DMS153 treated with DMSO at 0.1 percent for 48 hours (cell line): ENCODE data around the gene IFI16.
A peak's percentile ranks its signal among the peaks of the same experiment; 100 is the strongest.

Experiments
- DNase-seq: peaks from one replicate; lab custom pipeline; 2025; ENCODE audit not compliant: unreplicated experiment; lab: John Stamatoyannopoulos, UW

Gene IFI16

DNA sequence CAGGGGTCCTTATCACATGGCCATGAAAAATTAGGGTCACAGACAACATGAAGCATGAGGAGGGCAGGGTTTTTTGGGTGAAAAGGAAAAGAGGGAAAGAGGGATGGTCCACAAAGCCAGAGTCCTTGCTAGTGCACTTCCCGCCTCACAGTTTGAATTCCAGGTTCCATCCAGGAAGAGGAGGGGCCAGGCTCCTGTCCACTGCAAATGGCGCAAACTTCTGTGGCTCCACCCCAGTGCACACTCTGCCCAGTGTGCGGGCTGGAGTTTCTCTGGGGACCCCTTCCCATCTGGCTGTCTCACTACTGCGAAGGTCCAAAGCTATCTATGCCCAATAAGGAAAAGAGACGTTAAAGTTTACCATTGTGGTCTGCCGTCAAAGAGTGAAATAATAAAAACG, 49.0 kb downstream of the IFI16 start:
- no peak for DNase-seq

DNA sequence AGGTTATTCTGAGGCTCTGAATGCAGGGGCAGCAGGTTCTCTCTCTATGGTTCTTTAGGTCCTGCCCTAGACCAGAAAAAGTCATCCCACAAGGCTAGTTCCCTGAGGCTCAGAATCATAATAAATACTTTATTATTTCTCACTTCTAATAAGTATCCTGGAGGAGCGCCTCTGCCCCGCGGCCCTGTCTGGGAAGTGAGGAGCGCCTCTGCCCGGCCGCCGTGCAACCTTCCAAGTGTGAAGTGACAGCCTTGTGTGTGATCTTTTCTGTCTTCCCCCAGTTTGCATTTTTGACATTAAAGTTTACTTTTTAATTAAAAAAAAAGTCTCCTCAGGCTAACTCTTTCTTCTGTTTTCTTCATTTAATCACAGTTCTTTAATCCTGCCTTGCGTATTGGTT, 55.4 kb downstream of the IFI16 start:
- no peak for DNase-seq

DNA sequence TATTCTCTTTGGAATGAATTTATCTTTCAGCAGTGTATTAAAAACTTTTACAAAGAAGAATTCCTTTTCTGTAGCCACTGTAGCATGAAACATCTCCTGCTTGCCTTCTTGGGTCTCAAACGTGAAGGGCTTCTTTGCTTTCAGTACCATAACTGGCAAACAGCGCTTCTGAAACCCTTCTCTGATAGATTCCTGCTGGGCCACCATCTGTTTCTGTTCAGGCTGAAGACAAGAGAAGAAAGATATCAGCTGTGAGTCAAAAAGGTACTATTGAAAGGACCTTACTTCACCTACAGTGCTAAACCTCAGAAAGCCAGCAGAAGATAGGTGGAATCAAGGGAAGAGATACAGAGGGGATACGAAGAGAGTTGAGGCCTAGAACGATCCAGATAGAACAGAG, 56.4 kb downstream of the IFI16 start:
- DNase-seq = no peak

DNA sequence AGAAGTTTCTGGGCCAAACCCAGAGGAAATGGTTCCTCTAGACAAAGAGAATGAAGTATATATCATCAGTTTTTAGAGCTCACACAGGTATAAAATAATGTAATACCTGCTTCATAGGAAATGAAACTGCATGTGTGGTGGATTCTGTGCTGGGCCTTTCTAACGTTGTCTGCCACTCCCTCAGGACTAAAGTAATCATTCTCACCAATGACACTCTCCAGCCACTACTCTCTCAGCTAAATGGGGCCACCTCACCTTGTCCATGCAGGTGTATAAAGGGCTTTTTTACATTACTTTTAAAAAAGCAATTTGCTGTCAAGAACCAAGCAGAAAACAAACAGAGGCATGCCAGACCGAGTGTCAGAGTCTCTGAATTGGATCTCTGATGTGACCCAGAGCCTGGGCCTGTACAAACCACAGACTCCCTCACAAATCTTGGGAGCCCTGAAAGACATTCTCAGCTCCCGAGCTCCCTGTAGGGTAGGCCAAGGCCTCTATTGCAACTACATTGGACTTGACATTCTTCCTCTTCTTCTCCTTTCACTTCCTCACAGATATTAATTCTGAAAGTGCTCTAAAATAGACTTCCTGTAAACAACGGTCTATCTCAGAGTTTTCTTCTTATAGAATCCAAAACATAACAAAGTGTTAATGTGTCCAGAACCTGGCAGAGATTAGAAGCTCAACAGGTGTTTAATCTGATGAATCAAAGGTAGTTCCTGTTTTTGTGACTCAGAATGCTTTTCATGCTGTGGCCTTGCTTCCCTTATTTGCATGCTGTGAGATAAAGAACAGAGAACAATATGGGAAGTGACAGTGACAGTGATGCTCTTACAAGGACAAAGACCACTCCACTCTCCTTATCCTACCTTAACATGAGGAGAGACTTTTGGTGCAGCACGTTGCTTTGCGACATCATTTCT, 58.3 kb downstream of the IFI16 start:
- no peak for DNase-seq

DNA sequence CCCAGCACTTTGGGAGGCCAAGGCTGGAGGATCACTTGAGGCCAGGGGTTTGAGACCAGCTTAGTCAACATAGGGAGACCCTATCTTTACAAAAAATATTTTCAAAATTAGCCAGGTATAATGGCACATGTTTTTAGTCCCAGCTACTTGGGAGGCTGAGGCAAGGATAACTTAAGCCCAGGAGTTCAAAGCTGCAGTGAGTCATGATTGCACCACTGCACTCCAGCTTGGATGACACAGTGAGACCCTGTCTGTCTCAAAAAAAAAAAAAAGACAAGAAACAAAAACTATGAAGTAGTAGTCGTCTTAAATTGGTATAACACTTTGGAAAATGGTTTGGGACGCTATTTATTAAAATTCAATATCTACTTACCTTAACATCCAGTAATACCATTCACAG, 59.2 kb downstream of the IFI16 start:
- no peak for DNase-seq

DNA sequence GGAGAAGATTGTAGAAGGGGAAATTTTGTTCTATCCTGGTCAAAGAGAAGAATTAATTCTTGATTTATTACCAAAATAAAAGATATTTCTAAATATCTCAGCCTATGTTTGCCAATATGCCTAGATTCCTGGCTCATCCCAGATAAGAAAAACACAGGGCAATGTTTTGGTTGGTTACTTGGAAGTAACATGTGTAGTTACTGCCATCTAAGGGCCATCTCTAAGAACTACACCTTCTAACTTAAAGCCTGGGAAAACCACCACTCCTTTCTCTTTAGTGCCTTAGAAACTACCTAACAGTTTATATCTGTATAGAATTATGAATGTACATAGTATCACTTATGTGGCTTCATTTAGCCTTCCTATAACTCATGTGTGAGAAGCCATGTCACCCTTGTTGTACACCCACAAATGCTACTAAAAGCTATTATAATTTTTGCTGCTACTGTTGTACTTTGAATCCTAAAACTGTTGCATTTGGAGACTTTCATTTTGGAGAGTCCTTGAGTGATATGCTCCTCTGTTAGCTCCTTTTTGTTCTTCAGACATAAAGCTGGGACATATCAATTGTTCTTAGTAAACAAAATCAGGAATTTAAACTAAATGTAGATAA, 62.4 kb downstream of the IFI16 start:
- DNase-seq = peak; percentile 75

DNA sequence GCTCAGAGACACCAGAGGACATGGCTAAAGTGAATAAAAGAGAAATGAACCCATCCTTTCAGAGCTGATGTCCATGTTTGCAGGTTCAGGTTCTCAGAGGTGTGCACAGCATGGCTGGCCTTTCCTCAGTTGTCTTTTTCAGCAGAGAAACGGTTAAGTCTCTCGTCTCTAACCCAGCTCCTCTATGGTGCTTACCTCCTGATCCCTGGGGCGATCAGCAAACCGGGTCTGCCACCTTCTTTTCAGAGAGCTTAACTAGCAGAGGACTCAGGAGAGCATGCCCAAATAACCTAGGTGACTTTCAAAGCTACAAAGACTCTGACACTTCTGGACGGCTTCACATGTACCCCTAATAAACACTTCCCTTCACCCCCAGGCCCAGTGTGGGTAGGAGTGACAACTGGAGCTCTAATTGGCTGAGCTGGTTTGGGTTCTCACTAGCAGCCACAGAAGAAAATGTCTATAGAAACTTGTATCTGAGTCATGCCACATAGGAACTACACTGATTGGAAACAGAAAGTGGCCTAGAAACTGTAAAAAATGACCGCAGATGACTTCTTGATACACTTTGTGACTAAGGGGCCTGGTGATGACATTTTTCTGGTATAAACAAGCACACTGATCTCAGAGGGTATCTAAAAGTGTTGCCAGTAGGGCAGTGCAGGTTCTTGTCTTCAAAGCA, 66.9 kb downstream of the IFI16 start, which contains the start of gene AIM2:
TSS of gene AIM2 (minus strand) at position 329 of the 682 bp plus-strand sequence. CDS start 3,267 bp downstream, outside the sequence.
- no peak for DNase-seq

DNA sequence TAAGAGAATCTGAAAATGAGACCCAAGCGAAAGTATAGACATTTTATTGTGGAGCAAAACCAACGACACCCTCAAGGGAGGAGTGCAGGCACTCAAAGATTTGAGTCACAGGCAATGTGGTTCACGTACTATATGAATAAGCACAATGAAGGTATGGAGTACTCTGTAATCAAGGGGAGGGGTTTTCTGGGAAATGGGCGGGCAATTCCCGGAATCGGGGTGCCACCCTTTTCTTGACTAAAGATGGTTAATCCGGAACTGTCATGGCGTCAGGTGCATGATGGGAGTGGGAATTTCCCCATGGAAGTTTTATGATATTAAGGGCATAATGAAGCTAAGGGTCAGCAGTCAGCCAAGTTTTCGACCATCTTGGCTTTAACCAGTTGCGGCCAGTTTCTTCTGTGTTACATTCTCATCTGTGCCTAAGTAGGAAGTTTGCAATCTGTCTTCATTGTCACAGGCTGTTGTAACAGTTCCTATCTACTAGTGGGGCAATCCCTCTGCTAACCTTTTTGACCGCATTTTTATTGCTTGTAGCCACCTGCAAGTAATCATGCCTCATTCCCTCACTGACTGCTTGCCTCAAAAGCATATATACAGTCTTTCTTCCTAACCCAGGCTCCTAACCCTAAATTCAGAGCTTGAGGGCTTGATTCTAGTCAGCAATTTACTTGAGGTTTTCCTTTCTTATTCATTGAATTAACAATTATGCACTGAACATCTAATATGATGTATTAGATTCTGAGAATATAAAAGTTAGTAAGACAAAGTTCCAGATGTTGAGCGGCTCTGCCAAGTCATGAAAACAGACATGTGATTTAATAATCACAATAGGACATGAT, 67.6 kb downstream of the IFI16 start:
- DNase-seq = no peak

DNA sequence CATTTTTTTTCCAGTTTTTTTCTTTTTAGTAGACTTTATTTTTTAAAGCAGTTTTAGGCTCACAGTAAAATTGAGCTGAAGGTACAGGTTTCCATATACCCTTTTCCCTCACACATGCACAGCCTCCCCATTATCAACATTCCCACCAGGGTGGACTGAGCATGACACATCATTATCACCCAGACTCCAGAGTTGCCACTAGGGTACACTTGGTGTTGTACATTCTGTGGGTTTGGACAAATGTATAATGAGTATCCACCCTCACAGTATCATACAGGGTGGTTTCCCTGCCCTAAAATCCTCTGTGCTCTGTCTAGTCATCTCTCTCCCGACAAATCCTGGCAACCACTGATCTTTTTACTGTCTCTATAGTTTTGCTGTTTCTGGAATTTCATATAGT, 69.8 kb downstream of the IFI16 start:
- DNase-seq = no peak

DNA sequence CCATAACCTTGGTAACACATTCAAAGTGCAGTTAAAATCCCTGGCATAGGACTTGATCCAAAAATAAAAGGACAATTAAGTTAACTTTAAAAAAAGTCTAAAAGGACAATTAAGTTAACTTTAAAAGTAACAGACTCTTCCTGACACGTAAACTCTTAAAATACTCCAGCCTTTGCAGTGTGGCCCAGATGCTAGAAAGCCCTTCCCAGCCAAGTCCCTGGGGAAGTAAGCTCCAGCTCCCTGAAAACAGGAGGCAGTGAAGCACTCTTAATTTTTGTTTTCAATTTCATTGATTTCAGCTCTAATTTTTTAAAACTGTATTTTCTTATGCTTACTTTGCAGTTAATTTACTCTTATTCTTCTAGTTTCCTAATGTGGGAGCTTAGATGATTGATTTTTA, 71.9 kb downstream of the IFI16 start:
- no peak for DNase-seq

DNA sequence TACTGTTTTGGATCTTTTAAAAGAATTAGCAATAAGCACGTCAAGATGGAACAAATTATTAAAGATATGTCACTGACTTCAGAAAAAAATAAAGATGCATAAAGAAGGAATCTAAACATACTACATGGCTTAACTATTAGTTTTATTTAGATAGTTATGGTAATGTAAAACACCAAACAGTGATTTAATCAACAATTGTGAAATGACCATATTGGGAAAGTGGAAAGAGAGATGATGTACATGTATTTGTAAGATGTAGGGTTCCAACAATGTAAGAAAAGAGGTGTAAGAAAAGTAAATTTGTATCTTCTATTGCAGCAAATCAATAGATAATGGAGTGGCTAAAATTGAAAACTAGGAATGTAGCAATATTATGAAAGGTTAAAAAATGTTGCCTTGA, 73.3 kb downstream of the IFI16 start:
- no peak for DNase-seq

DNA sequence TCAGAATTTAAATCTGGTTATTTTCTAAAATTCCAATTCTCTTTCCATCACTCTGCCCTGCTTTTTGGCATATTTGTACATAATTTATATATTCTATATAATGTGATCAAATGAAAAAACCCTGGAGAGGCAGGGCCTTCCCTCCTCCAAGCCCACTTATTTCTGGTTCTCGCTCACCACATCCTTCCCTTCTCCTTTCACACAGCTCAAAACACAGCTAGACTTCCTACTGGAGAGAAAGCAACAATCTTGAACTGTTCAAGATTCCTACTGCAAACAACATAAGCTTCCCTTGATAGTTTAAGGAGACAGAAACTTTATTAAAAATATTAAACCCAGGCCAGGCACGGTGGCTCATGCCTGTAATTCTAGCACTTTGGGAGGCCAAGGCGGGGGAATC, 74.4 kb downstream of the IFI16 start:
- DNase-seq = no peak

DNA sequence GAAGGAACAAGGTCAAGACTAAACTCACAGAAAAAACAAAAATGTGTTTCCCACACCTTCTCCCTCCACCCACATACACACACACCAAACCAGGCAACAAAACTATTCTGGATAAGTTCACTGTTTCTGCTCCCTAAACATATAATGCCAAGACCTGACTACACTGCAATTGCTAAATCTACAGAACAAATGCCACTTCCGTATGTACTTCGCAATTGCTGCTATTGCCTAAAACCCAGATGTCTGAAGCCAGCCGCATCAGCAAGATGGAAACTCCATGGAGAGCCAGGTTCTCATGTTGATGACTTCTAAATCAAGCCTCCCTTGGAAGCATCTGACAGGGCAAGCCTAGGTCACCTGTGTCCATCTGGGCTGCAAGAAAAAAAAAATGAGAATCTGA, 75.2 kb downstream of the IFI16 start:
- no peak for DNase-seq

DNA sequence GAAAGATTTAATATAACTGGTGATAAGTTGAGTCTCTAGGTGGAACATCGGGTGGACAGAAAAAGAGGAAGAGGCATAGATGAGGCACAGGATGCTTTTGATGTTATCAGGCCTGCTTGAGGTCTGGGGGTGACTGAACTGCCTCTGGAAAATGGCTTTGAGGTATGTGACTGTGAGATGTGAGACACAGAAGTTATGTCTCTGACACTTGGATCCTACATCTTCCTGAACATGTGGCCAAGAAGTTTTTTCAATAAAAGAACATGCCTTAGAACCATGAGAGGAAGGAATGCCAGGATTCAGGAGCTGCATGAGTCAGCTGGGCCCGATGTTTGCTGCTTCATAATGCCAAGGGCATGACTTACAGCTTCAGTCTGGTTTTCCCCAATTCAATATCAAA, 78.3 kb downstream of the IFI16 start:
- no peak for DNase-seq

DNA sequence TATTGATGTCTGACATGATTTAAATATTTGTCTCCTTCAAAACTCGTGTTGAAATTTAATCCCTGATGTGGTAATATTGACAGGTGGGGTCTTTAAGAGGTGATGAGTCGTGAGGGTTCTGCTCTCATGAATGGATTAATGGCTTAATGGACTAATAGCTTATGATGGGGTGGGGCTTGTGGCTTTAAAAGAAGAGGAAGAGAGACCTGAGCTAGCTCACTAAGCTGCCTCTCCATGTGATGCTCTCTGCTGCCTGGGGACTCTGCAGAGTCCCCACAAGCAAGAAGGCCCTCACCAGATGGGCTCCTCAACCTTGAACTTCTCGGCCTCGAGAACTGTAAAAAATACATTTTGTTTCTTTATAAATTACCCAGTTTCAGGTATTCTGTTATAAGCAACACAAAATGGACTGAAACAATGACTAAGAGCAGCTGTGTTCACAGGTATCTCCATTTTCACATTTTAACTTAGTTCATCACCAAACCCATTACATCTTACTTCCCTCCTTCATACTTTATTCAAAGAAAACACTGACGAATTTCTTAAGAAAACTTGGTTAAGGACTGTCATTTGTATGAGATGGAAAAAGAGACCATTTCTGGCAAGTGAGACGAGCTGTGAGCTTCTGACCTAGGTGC, 79.0 kb downstream of the IFI16 start:
- no peak for DNase-seq

DNA sequence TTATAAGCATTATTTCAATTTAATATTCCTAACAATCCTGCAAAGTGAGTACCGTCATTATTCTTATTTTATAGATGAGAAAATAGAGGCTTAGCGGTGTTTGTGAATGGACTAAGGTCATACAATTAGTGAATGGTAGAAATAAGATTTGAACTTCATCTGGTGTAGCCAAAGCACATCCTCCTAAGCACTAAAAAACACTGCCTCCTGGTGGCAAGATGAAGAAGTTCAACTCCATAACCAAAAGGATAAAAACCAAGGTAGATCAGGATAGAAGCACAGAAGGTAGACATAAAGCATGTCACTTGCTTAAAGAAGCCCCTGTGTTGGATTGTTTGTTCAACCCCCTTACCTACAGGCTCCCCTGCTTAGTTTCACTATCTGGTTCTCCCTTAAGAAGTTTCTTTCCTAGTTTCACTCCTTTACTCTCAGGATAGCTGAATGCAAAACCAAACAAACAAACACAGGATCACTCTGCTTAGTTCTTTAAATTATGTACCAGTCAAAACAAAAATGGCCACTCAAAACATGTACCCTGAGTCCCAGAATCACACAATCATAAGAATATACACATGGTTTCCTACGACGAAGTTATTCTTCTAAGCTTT, 79.6 kb downstream of the IFI16 start:
- peak; percentile 4 for DNase-seq

DNA sequence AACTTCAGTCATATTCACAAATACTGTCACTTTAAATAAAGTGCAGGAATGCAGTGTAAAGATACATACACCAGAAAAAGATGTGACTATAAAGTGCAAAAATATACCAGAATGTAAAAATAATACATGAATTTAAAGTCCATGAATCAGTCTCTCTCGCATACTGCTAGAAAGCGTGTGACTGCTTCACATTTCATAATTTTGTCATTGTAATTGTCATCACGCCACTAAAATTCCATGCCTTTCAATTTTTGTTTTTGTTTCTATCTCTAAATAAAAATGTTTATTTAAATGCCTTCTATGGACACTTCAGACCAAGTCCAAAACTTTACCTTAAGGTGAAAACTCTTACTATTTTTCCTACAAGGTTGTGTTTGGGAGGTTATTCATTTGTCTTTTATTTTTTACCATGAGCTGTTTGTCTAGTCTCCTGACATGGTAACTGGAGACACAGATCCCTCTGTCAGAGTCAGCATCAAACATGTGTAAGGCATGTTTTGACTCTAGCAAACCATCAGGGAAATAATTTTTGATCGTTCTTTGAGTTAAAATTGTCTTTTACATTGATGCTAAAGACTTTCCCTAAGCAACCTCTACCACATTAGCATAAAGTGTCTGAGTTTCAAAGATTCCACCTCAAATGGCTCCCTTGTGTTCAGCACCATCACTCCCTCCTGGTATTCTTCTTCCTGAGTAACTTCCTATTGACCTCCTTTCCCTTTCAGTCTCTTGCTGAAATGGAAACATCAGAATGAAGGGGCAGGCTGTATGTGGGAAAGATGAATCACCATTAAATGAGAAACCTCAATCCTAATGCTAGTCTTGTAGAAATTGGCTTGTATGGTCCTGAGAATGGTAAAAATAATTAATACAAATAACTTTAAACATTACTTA, 80.8 kb downstream of the IFI16 start:
- no peak for DNase-seq

DNA sequence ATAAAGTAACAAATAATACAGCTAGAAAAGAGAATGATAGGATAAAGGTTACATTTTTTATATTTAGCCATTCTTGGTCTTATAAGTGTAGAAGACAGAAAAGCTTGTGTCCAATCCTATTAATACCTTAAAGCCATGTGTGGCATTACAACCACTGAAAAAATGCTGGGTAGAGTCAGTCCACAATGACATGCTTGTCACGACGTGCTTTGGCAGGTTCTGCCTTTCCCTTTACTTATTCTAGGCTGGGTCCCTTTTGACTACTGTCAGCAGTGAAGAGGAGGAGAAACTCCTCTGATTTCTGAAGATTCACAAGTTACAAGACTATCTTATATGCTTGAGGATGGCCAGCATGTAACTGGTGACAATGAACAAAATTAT, 81.5 kb downstream of the IFI16 start:
- no peak for DNase-seq

DNA sequence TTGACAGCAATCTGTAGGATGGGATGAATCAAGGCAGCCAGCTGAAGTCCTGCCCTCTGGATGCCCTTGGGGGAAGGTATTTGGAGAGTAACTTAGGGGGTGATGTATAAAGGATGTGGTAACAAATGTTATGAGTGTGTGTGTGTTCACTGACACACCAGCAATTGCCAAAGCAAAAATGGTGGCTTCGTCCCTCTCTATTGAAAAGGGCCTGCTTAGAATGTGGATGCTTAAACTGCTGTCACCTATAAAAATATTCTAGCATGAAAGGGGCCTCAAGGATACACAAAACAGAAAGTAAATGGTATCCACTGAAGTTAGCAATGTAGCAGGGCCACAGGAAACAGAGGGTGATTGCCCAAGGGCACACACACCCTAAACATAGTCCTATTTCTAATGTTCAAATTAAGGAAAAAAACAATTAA, 81.9 kb downstream of the IFI16 start:
- no peak for DNase-seq
